GM06990 (cell line): Measurements from ENCODE around the gene UBE2D4.

ENCODE experiments used
- DNase-seq: peaks from one replicate; pipeline ENCODE4 v3.0.0-alpha.2; 2011; ENCODE audit not compliant: insufficient read length; ENCODE audit errors: extremely low read depth
- H3K27me3 ChIP-seq: replicated peaks from 2 replicates; pipeline ENCODE4 v1.6.0; 2011; ENCODE audit warnings: low read length; ENCODE audit not compliant: control insufficient read depth, insufficient read depth
- H3K36me3 ChIP-seq: 2 replicates; pipeline ENCODE4 v1.5.1; 2011; ENCODE audit warnings: low read length; ENCODE audit not compliant: control insufficient read depth, insufficient read depth
- H3K4me3 ChIP-seq: replicated peaks from 2 replicates; pipeline ENCODE4 v1.5.1; 2011; ENCODE audit warnings: low read depth, mild to moderate bottlenecking, control low read depth, low read length
- TF ChIP-seq, protein P1 (sequence below): IDR thresholded peaks from 2 replicates; pipeline ENCODE4 v1.5.1; 2011; ENCODE audit warnings: low read length, control low read depth, mild to moderate bottlenecking, inconsistent platforms; ENCODE audit not compliant: insufficient read depth, poor library complexity, severe bottlenecking

Gene UBE2D4

DNA sequence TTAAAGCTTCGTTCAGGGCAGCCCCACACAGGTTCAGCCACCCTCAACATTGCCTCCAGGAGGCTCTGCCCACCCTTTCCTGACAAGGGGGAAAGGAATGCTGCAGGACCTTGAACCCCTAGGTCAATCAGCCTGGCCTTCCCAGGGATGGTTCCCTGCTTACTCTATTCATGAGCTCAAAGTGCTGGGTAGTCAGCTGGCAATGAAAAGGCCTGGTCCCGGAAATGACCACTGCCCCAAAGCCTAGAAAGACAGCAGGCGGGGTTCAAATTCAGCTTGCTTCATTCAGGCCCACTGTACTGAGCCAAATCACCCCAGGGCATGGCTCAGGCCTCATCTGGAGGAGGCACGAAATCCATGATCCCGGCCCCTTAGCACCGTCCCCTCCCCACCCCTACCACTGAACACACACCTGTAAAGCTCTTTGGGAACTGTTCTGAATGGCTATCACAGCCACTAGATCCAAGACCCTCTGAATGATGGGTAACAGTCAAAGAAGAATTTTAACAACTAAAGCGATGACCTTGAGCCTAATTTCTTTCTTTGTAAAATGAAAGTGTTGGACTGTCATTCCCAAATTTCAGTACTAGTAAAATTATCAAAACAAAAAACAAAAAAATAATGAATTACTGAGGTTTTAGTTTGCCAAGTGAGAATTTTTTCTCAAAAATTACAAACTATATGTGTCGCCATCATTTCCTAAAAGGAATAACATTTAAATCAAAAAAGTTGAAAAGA, 20.9 kb upstream of the UBE2D4 start:
- Histone ChIP-seq H3K27me3 (no peaks in the 10 kb centered on the region), H3K36me3 (peaks cover 3% of the 10 kb centered on the region; the same call in 1 of the 2 replicates), H3K4me3 (peak overlapping the region; percentile 77)
- no peak for DNase-seq
- TF ChIP-seq, protein P1, sequence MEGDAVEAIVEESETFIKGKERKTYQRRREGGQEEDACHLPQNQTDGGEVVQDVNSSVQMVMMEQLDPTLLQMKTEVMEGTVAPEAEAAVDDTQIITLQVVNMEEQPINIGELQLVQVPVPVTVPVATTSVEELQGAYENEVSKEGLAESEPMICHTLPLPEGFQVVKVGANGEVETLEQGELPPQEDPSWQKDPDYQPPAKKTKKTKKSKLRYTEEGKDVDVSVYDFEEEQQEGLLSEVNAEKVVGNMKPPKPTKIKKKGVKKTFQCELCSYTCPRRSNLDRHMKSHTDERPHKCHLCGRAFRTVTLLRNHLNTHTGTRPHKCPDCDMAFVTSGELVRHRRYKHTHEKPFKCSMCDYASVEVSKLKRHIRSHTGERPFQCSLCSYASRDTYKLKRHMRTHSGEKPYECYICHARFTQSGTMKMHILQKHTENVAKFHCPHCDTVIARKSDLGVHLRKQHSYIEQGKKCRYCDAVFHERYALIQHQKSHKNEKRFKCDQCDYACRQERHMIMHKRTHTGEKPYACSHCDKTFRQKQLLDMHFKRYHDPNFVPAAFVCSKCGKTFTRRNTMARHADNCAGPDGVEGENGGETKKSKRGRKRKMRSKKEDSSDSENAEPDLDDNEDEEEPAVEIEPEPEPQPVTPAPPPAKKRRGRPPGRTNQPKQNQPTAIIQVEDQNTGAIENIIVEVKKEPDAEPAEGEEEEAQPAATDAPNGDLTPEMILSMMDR, result no peak

DNA sequence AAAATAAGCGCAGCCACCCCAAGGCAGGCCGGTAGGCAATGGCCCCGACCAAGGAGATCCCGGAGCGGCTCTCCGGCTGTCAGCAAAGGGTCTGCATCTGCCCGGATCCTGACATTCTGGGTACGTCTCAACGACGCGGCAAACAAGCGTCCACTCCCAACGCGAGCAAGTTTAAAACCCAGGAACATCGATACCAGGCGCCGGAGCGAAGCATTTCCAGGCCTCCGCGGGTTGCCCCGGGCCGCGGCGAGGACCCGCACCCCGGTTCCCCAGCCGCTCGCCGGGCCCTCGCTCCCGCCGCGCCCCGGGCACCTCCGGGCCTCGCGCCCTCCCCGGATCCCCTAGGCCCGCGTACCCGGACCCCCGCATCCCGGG, 20.3 kb upstream of the UBE2D4 start:
- TF ChIP-seq, protein P1, result no peak

DNA sequence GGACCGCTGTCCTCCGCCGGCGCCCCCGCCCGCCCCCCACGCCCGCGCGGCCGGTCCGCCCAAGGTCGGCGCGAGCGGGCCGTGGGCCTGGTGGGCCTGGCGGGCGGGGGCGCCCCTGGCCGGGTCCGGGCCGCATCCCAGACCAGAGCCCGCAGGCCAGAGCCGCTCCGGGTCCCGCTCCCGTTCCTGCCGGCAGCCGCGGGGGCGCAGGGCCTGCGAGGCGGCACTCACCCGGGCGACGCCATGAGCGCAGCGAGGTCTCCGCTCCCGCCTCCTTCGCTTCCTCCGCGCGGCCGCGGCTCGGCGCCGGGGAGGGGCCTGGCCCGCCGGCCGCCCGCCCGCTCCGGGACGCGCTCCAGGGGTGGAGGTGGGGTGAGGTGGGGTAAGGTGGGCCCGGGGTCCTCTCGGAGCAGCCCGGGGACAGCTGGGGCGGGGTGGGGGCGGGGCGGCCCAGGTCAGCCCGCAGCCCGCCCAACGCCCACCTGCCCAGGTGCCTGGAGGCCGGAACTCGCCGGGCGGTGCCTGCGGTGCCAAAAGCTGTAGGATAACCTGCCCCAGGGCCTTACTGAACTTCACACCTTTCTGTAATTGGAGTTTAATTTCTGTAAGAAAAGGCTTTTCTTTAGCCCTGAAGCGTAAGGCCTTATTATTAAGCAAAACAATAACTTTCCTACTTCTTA, 19.8 kb upstream of the UBE2D4 start, which contains the start of gene URGCP:
Gene URGCP (minus strand): TSS at position 266 of the 680 bp plus-strand sequence. CDS start 21 bp downstream, at position 245.
- Histone ChIP-seq H3K4me3 (peak within 1 kb of the TSS; percentile 77), H3K27me3 (no peaks in the 10 kb centered on the region), H3K36me3 (peaks cover 3% of the 10 kb centered on the region; the same call in 1 of the 2 replicates)
- DNase-seq, result peak; percentile 68
- TF ChIP-seq, protein P1, result no peak

More for the DNA sequence above, 20.3 kb upstream of the UBE2D4 start:
- H3K36me3 ChIP-seq, result peaks cover 3% of the 10 kb centered on the region; the same call in 1 of the 2 replicates
- H3K4me3 ChIP-seq, result peak overlapping the region; percentile 77
- DNase-seq, result peak; percentile 40
- no peaks in the 10 kb centered on the region for H3K27me3 ChIP-seq

DNA sequence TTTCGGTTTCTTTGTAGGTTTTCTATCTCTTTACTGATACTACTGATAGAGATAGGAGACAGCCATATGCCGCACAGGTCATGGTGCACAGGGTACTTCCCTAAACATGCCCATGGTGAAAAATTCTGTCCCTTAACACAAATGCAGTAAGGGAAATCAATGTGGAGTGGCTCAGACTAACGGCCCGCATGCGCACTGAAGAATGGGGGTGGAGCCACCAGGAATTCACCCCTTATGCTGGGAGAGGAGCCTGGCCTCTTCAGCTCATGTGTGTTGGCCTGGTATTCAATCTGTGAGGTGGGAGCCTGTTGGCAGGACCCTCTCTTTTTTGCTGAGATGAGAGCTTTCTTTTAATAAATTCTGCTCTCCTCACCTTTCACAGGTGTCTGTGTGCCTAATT, 11.4 kb upstream of the UBE2D4 start:
- peaks cover 1% of the 10 kb centered on the region for H3K36me3 ChIP-seq
- no peak overlapping the region for H3K4me3 ChIP-seq
- no peak for DNase-seq
- no peaks in the 10 kb centered on the region for H3K27me3 ChIP-seq
- TF ChIP-seq, protein P1, result no peak

DNA sequence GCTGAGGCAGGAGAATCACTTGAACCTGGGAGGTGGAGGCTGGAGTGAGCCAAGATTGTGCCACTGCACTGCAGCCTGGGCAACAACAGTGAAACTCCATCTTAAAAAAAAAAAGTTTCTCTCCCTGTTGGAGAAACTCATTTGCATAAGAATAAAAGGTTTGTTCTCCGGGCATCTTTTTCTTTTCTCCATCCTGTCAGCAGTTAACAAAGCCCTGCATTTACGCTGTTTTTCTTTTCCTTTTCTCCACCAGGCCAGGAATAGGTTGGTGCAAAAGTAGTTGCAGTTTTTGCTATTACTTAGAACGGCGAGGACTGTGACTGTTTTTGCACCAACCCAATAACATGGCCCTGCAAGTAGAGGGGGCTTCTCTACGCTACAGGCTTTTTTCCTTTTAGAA, 10.3 kb upstream of the UBE2D4 start:
- Histone ChIP-seq H3K36me3 (peaks cover 1% of the 10 kb centered on the region), H3K27me3 (no peaks in the 10 kb centered on the region), H3K4me3 (no peak overlapping the region)
- DNase-seq, result no peak
- TF ChIP-seq, protein P1, result no peak
